HepG2 (cell line): ENCODE data around the gene NME7. TPM values are rescaled to one million over a fixed set of nuclear protein-coding genes. Genes with fewer than 3 reads are reported as not detected.

Experiments
- MXI1 ChIP-seq: IDR thresholded peaks from 3 replicates; pipeline ENCODE4 v1.6.1; 2012; ENCODE audit warnings: low read depth, low read length, inconsistent platforms, borderline replicate concordance
- POGZ ChIP-seq: sonication (generic); formaldehyde crosslinking; IDR thresholded peaks from 2 replicates; pipeline ENCODE4 v1.4.0; 2020; ENCODE audit warnings: mild to moderate bottlenecking, missing genetic modification reagents
- RBM22 ChIP-seq: fragments of 200-400 bp; formaldehyde crosslinking; optimal IDR thresholded peaks from 2 replicates; pipeline ENCODE3; 2017; ENCODE audit warnings: mild to moderate bottlenecking, low read length, moderate library complexity
- RXRB ChIP-seq: IDR thresholded peaks from 2 replicates; pipeline ENCODE4 v1.6.1; 2016; ENCODE audit warnings: borderline replicate concordance, missing genetic modification reagents, missing compliant biosample characterization
- SCMH1 ChIP-seq: sonication (generic); formaldehyde crosslinking; IDR thresholded peaks from 2 replicates; pipeline ENCODE4 v1.9.0; 2021; ENCODE audit warnings: missing genetic modification reagents, mild to moderate bottlenecking, borderline replicate concordance
- SOX5 ChIP-seq: IDR thresholded peaks from 2 replicates; pipeline ENCODE4 v1.6.1; 2016; ENCODE audit warnings: borderline replicate concordance
- ZBTB38 ChIP-seq: sonication (generic); formaldehyde crosslinking; IDR thresholded peaks from 2 replicates; pipeline ENCODE4 v1.5.1; 2020; ENCODE audit warnings: mild to moderate bottlenecking, missing genetic modification reagents
- ZNF773 ChIP-seq: sonication (generic); formaldehyde crosslinking; IDR thresholded peaks from 2 replicates; pipeline ENCODE4 v1.4.0; 2020; ENCODE audit warnings: missing genetic modification reagents, borderline replicate concordance
- polyA plus RNA-seq, 8 experiments: library from polyadenylated mRNA; depleted of rRNA in 3 of 8; stranded (reverse) in 7 of 8; unstranded in 1 of 8; fragments of >200 nt; fragmentation: Illumina TruSeq in 4 of 8; extraction: Trizol in 4 of 8; gene quantifications; 2 replicates each; pipeline versions ENCODE4 v1.2.1 to v1.2.3, GENCODE V29; 2011 to 2016; ENCODE audit warnings: low read depth in 4 of 8, missing spikeins in 1 of 8, mixed read lengths in 1 of 8; ENCODE audit not compliant: insufficient read depth in 1 of 8
- total RNA-seq, 5 experiments: library from RNA; depleted of rRNA; stranded (reverse); fragments of >200 nt; fragmentation: Illumina TruSeq; extraction: Trizol; gene quantifications; 2 replicates each; pipeline ENCODE4 v1.2.3, GENCODE V29; 2016; ENCODE audit warnings: low read depth in 1 of 5
- TF ChIP-seq, protein P1 (sequence below): sonication (generic); formaldehyde crosslinking; IDR thresholded peaks from 2 replicates; pipeline ENCODE4 v1.4.0; 2020; ENCODE audit warnings: mild to moderate bottlenecking, missing genetic modification reagents, borderline replicate concordance
- TF ChIP-seq, protein P2 (sequence below): sonication (generic); formaldehyde crosslinking; IDR thresholded peaks from 2 replicates; pipeline ENCODE4 v1.4.0; 2020; ENCODE audit warnings: missing genetic modification reagents, borderline replicate concordance
- TF ChIP-seq, protein P3 (sequence below): sonication (generic); formaldehyde crosslinking; conservative IDR thresholded peaks from 2 replicates; pipeline ENCODE4 v1.8.0; 2022; ENCODE audit warnings: mild to moderate bottlenecking, moderate library complexity, missing genetic modification reagents
- TF ChIP-seq, protein P4 (sequence below): sonication (generic); formaldehyde crosslinking; IDR thresholded peaks from 2 replicates; pipeline ENCODE4 v1.4.0; 2020; ENCODE audit warnings: mild to moderate bottlenecking, low read depth, missing genetic modification reagents
- TF ChIP-seq, protein P5 (sequence below): sonication (generic); formaldehyde crosslinking; IDR thresholded peaks from 2 replicates; pipeline ENCODE4 v1.4.0; 2020; ENCODE audit warnings: missing genetic modification reagents

NME7 gene
- total and polyA plus RNA-seq, 2 of the 13 experiments (the other 11 are each of a cell fraction or from before 2014, with no cell fraction given): 9.4 to 22.5 TPM

DNA sequence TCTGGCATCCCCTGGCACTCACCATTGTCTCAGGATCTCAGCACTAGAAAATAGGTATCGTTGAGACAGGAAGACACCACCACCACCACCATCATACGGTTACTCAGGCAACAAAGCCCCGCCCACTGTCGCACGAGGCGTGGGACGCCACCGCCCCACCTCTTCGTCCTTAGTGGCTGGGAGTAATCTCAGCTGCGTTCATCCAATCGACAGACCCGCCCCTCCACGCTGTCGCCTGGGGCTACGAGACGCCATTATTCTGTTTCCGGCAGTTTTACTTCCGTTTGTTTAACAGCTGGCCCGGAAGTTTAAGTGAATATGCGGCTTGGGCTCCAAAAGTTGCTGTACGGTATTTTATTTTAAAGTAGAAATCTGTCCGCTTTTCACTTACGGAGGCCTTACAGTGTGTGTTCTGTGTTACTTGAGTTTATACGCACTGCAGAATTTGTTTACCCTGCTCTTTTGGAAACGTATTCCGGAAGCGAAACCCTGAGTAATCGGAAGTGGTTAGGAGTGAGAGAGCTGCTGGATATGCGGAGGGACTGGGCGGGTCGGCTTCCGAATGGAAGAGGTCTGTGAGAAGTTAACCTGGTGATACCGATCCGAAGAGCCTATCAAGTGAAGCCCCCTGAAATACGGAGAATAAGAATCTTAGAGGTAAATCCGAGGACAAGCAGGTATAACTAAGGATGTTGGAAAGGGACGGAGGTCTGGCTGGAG is at the start of gene NME7, which contains the start of gene BLZF1 (continued):
- TF ChIP-seq, protein P1, sequence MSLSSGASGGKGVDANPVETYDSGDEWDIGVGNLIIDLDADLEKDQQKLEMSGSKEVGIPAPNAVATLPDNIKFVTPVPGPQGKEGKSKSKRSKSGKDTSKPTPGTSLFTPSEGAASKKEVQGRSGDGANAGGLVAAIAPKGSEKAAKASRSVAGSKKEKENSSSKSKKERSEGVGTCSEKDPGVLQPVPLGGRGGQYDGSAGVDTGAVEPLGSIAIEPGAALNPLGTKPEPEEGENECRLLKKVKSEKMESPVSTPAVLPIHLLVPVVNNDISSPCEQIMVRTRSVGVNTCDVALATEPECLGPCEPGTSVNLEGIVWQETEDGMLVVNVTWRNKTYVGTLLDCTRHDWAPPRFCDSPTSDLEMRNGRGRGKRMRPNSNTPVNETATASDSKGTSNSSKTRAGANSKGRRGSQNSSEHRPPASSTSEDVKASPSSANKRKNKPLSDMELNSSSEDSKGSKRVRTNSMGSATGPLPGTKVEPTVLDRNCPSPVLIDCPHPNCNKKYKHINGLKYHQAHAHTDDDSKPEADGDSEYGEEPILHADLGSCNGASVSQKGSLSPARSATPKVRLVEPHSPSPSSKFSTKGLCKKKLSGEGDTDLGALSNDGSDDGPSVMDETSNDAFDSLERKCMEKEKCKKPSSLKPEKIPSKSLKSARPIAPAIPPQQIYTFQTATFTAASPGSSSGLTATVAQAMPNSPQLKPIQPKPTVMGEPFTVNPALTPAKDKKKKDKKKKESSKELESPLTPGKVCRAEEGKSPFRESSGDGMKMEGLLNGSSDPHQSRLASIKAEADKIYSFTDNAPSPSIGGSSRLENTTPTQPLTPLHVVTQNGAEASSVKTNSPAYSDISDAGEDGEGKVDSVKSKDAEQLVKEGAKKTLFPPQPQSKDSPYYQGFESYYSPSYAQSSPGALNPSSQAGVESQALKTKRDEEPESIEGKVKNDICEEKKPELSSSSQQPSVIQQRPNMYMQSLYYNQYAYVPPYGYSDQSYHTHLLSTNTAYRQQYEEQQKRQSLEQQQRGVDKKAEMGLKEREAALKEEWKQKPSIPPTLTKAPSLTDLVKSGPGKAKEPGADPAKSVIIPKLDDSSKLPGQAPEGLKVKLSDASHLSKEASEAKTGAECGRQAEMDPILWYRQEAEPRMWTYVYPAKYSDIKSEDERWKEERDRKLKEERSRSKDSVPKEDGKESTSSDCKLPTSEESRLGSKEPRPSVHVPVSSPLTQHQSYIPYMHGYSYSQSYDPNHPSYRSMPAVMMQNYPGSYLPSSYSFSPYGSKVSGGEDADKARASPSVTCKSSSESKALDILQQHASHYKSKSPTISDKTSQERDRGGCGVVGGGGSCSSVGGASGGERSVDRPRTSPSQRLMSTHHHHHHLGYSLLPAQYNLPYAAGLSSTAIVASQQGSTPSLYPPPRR: no peak
- TF ChIP-seq MXI1 (peak; percentile 94; the same call in 2 of the 3 replicates), ZNF773 (no peak), SCMH1 (CRISPR knock-in tag) (no peak), RXRB (CRISPR knock-in tag) (0 out of 2 replicates have a peak, but pooled peaks have one; percentile 24), ZBTB38 (CRISPR knock-in tag) (no peak), SOX5 (no peak; the same call in 1 of the 2 replicates), POGZ (CRISPR knock-in tag) (peak; percentile 68), RBM22 (peak; percentile 91)
- TF ChIP-seq, protein P2, sequence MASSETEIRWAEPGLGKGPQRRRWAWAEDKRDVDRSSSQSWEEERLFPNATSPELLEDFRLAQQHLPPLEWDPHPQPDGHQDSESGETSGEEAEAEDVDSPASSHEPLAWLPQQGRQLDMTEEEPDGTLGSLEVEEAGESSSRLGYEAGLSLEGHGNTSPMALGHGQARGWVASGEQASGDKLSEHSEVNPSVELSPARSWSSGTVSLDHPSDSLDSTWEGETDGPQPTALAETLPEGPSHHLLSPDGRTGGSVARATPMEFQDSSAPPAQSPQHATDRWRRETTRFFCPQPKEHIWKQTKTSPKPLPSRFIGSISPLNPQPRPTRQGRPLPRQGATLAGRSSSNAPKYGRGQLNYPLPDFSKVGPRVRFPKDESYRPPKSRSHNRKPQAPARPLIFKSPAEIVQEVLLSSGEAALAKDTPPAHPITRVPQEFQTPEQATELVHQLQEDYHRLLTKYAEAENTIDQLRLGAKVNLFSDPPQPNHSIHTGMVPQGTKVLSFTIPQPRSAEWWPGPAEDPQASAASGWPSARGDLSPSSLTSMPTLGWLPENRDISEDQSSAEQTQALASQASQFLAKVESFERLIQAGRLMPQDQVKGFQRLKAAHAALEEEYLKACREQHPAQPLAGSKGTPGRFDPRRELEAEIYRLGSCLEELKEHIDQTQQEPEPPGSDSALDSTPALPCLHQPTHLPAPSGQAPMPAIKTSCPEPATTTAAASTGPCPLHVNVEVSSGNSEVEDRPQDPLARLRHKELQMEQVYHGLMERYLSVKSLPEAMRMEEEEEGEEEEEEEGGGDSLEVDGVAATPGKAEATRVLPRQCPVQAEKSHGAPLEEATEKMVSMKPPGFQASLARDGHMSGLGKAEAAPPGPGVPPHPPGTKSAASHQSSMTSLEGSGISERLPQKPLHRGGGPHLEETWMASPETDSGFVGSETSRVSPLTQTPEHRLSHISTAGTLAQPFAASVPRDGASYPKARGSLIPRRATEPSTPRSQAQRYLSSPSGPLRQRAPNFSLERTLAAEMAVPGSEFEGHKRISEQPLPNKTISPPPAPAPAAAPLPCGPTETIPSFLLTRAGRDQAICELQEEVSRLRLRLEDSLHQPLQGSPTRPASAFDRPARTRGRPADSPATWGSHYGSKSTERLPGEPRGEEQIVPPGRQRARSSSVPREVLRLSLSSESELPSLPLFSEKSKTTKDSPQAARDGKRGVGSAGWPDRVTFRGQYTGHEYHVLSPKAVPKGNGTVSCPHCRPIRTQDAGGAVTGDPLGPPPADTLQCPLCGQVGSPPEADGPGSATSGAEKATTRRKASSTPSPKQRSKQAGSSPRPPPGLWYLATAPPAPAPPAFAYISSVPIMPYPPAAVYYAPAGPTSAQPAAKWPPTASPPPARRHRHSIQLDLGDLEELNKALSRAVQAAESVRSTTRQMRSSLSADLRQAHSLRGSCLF: no peak
- TF ChIP-seq, protein P3, sequence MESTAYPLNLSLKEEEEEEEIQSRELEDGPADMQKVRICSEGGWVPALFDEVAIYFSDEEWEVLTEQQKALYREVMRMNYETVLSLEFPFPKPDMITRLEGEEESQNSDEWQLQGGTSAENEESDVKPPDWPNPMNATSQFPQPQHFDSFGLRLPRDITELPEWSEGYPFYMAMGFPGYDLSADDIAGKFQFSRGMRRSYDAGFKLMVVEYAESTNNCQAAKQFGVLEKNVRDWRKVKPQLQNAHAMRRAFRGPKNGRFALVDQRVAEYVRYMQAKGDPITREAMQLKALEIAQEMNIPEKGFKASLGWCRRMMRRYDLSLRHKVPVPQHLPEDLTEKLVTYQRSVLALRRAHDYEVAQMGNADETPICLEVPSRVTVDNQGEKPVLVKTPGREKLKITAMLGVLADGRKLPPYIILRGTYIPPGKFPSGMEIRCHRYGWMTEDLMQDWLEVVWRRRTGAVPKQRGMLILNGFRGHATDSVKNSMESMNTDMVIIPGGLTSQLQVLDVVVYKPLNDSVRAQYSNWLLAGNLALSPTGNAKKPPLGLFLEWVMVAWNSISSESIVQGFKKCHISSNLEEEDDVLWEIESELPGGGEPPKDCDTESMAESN (CRISPR knock-in tag): peak; percentile 36; the same call in 1 of the 2 replicates
- TF ChIP-seq, protein P4, sequence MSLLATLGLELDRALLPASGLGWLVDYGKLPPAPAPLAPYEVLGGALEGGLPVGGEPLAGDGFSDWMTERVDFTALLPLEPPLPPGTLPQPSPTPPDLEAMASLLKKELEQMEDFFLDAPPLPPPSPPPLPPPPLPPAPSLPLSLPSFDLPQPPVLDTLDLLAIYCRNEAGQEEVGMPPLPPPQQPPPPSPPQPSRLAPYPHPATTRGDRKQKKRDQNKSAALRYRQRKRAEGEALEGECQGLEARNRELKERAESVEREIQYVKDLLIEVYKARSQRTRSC (CRISPR knock-in tag): no peak
- TF ChIP-seq, protein P5, sequence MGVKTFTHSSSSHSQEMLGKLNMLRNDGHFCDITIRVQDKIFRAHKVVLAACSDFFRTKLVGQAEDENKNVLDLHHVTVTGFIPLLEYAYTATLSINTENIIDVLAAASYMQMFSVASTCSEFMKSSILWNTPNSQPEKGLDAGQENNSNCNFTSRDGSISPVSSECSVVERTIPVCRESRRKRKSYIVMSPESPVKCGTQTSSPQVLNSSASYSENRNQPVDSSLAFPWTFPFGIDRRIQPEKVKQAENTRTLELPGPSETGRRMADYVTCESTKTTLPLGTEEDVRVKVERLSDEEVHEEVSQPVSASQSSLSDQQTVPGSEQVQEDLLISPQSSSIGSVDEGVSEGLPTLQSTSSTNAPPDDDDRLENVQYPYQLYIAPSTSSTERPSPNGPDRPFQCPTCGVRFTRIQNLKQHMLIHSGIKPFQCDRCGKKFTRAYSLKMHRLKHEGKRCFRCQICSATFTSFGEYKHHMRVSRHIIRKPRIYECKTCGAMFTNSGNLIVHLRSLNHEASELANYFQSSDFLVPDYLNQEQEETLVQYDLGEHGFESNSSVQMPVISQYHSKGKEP (CRISPR knock-in tag): no peak
